HG02938 (cell line): ENCODE data around the gene TMEM272.

Source experiments
- ATAC-seq: cut with Tn5 transposase; IDR thresholded peaks from one replicate; pipeline ENCODE4 v1.9.1; 2021; ENCODE audit warnings: mild to moderate bottlenecking, moderate library complexity; ENCODE audit not compliant: unreplicated experiment

Gene TMEM272

GRCh38 chr13:51856027-51856736 is 11.2 kb upstream of the TMEM272 start:
- ATAC-seq, result no peak

GRCh38 chr13:51849145-51850101 is 4.4 kb upstream of the TMEM272 start:
- no peak for ATAC-seq

DNA sequence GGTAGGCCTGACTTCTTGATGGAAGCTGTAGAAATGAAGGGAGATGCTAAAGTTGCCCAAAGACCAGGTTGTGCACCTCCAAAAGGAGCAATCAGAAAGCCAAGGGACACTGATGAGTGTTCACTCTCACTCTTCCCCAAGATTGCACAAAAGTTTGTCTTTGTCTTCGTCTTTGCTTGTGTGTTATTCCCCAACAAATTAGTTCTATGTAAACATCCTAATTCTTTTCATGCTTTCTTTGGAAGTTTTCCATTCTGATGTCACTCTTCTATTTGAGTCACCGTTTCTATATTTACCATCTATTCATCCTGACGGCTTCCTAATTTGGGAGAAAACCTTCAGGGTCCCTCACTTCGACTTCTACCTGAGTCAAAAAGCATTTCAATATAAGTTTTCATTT is 3.7 kb upstream of the TMEM272 start:
- no peak for ATAC-seq

- ATAC-seq, result no peak
Observed at GRCh38 chr13:51846756-51847155, 1.8 kb upstream of the TMEM272 start.

DNA sequence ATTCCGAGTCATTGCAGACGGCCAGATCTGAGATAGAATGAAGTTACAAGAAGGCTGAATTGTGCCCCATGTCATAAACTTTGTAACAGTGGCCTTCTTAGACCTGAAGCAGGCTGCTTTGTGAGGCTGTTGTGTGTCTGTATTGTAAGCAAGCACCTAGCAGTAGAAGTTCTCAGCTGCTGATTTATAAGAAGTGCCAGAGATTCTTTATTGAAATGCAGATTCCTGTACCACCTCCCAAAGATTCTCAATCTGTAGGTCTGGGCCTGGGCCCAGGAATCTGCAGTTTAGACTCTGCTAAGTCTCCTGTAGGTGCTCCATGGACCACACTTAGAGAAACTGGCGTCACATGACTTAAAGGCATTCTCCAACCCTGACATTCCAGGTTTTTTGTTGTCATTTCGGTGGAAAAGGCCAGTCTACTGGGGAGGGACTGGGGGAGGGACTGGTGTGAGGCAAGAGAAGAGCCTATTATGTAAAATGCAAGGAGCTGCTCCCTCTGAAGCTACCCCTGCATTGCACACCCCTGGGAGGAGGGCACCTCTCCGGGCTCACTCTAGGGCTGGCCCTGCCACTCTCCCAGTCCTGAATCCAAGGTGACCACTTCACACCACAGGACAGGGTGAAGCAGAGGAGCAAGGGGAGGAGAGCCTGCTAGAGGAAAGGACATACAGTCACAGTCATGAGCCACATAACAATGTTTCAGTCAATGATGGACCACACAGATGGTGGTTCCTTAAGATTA is 769 bp upstream of the TMEM272 start:
- no peak for ATAC-seq

DNA sequence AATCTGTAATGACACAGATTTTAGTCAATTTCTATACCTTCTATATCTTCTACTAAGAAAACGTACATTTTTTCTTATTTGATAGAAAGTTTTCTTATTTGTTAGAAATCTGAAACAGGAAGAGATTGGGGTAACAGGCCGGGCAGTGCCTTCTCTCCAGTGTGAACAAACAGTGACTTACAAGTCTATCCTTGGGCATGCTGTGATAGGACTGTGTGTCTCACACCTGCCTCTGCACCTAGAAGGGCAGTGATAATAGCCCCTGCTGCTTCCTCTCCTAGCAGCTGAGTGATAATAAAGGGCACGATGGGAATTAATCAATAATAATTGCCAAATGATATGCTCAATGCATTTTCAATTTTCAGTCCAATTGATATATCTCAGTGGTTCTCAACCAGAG is 1.4 kb downstream of the TMEM272 start:
- ATAC-seq, result no peak

DNA sequence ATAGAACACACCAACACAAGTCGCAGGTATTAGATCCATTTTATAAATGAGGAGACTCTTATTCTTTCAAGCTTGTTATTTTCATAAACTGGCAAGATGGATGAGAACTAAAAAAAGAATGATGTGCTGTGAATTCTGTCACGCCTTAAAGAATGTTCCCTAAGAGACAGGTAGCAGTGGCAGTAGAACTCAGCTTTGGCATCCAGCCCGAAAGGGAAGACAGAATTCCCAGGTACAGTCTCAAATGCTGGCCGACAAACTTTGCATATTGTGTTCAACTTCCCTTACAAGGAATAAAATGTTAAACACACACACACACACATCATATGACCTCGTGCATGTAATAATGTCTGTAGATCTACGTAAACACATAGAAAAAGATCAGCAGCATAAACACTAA is 3.2 kb downstream of the TMEM272 start:
- ATAC-seq, result no peak

- ATAC-seq, result no peak
Observed at GRCh38 chr13:51840917-51841316, 4.1 kb downstream of the TMEM272 start.

DNA sequence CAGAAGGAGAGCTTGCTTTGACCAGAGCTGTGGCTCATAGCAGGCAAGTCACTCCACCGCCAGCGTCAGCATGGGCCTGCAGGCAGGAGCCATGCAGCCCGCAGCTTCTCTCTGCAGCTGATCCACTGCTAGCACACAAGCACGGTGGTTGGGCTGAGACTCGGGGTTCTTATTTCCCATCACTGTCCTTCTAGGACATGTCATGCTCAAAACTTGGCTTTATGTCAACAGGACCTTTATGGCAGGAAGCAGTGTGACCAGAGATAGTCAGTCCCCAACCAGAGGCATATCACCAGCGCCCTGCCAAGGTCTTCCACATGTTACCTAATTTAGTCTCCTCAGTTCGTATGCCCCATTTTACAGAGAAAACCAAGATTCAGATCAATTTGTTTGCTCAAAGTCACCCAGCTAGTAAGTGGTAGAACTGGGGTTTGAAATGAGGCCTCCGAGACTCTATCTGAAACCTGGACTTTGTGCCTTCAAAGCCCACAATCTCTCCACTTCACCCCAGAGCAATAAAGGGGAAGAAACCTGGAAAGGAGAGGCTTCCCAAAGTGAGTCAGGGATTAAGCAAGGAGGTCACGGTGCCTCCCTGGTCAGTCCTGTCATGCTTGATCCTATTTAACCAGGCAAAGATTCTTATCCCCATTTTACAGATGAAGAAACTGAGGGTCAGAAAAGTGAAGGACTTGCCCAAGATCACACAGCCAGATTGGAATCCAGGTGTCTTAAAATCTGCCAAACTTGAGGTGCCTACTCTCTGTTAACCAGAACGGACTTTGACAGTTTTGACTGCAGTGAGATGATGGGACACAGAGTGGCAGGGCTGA is 5.1 kb downstream of the TMEM272 start:
- no peak for ATAC-seq

DNA sequence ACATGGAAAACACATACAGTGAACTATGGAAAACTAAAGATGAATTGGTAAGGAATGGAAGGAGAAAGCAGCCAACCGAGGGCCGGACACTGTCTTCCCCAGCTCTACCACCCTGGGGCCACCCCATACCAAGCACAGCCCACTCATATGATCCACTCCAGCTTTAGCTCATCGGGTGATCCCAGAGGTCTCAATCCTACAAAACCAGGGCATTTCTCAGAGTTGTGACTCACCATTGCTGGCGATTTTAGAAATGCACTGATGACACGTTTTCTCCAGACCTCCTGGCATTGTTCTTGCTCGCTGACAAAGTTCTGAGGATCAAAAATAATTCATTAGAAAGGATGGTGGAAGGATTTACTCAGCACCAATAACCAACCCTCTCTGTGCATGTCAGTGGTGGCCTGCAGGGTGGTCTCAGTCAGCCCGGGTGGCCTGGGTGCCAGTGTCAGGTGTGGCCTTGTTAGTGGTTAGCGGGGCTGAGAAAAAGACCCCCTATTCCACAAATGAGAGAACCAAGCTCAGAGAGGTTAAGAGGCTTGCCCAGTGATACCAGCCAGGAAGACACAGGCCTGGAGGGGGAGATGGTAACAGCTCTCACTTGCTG is 6.6 kb downstream of the TMEM272 start:
- ATAC-seq, result no peak

- ATAC-seq, result no peak
Observed at GRCh38 chr13:51837016-51837415, 8.0 kb downstream of the TMEM272 start.

GRCh38 chr13:51834581-51835171 is 10.3 kb downstream of the TMEM272 start:
- ATAC-seq, result no peak

GRCh38 chr13:51833980-51834379 is 11.0 kb downstream of the TMEM272 start:
- ATAC-seq, result no peak

DNA sequence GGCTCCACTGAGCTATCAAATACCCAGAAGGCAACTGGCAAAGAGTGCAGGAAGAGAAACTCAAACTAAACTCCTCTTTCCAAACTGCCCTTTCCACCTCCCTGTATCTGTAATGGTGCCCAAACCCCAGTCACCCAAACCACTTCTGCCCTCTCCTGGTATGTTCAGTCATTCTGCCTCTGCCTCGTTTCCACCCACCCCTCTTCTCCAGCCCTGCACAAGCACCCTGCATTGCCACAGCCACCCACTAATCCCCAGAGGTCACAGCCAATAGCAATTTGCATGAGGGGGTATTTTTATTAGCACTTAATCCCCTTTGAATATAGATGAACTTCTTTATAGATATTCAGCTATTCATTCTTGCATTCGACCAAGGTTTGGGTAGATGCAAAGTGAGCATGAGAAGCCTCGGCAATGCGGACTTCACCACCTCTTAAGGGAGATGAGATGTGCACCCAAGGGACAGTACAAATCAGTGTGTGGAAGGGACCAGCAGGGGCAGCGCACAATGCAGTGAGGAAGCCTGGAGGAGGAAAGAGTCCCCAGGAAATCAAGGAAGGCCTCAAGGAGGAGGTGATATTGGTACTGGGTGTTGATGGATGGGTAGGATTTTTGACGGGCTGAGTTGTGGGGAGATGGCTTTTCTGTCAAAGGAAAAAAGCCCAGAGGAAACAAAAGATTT is 12.4 kb downstream of the TMEM272 start:
- no peak for ATAC-seq

DNA sequence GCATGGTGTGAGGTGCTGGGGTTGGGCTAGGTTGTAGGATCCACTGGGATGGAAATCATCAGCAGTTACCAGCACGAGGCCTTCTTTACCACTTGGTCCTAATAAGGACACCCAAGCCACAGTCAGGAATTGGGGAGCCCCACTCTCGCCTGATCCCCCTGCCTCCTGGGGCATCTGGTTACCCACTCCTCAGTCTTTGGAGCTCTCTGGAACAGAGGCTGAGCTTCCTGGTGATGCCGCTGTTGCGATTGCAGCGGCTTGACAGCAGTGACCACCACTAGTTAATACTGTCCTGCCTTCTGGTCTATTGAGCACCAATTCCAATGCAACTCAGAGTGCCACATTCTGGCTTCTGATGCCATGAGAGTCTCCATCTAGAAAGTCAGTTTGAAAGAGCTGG is 13.5 kb downstream of the TMEM272 start:
- ATAC-seq, result no peak

- ATAC-seq, result no peak
Observed at GRCh38 chr13:51829568-51829899, 15.4 kb downstream of the TMEM272 start.

- no peak for ATAC-seq
Observed at GRCh38 chr13:51828730-51829567, 16.0 kb downstream of the TMEM272 start.

DNA sequence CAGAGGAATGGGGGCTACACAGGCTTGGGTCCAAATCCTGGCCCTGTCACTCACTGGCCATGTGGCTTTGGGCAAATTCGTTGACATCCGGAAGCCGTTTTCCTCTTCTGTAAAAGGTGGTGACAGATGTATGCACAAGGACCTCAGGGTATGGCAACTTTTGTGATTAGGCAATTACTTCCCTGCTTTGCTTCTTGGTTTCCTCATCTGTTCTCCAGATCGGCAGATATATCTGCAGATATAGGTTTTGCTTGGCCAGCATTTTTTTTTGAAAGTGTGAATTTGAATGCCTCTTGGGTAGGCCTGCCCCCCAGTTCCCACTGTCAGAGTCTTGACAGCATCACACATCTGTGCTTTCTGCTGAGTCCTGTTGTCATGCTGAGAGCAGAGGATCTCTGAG is 17.7 kb downstream of the TMEM272 start:
- ATAC-seq, result no peak
